ENCODE measurements around the gene PON3.
A peak's percentile ranks its signal among the peaks of the same experiment; 100 is the strongest.

The PON3 gene

GRCh38 chr7:95396136-95397032 is at the start of gene PON3:
Gene PON3 (minus strand): TSS chr7:95396375. CDS start chr7:95396350, 25 bp downstream.
- DNase-seq: peak; percentile 9

GRCh38 chr7:95444796-95445195 is 48.6 kb upstream of the PON3 start:
- DNase-seq: no peak

- DNase-seq: no peak
Measured at GRCh38 chr7:95441042-95441823, 45.1 kb upstream of the PON3 start.

- DNase-seq: no peak
Measured at GRCh38 chr7:95440394-95441038, 44.3 kb upstream of the PON3 start.

- no peak for DNase-seq
Measured at GRCh38 chr7:95436407-95436806, 40.2 kb upstream of the PON3 start.

GRCh38 chr7:95435422-95435780 is 39.2 kb upstream of the PON3 start:
- no peak for DNase-seq

GRCh38 chr7:95434557-95435421 is 38.6 kb upstream of the PON3 start, which contains the start of gene PON2:
Gene PON2 (minus strand): TSS chr7:95435028. CDS start chr7:95434951, 77 bp downstream.
- DNase-seq: peak; percentile 31

- no peak for DNase-seq
Measured at GRCh38 chr7:95433952-95434556, 37.9 kb upstream of the PON3 start.

- DNase-seq: no peak
Measured at GRCh38 chr7:95433129-95433528, 37.0 kb upstream of the PON3 start.

GRCh38 chr7:95432606-95433005 is 36.4 kb upstream of the PON3 start:
- no peak for DNase-seq

- DNase-seq: no peak
Measured at GRCh38 chr7:95430864-95431263, 34.7 kb upstream of the PON3 start.

- DNase-seq: no peak
Measured at GRCh38 chr7:95429241-95429990, 33.2 kb upstream of the PON3 start.

- DNase-seq: no peak
Measured at GRCh38 chr7:95427914-95428516, 31.8 kb upstream of the PON3 start.

GRCh38 chr7:95427166-95427565 is 31.0 kb upstream of the PON3 start:
- no peak for DNase-seq

GRCh38 chr7:95425694-95426093 is 29.5 kb upstream of the PON3 start:
- no peak for DNase-seq

GRCh38 chr7:95424716-95425115 is 28.5 kb upstream of the PON3 start:
- no peak for DNase-seq

GRCh38 chr7:95421847-95422444 is 25.8 kb upstream of the PON3 start:
- no peak for DNase-seq

GRCh38 chr7:95421000-95421846 is 25.0 kb upstream of the PON3 start:
- DNase-seq: no peak

- DNase-seq: no peak
Measured at GRCh38 chr7:95412075-95412474, 15.9 kb upstream of the PON3 start.
